Umbilical cord (tissue), 2 donors: ENCODE results near the gene TMEM256. TPM values are rescaled to one million over a fixed set of nuclear protein-coding genes. Genes with fewer than 3 reads are reported as not detected.

ENCODE experiments used
- DNase-seq: peaks from one replicate; pipeline ENCODE4 v3.0.0-alpha.2; 2015; ENCODE audit warnings: low spot score
- total RNA-seq: library from RNA; depleted of rRNA; stranded (reverse); fragments of >200 nt; gene quantifications from one replicate; pipeline ENCODE4 v1.2.3, GENCODE V29; 2014; ENCODE audit warnings: low replicate concordance; ENCODE audit not compliant: insufficient read depth

TMEM256 gene
- total RNA-seq, 1 donor from 2014 or later, result 89.3 TPM

GRCh38 chr17:7408863-7409262, 5.0 kb upstream of the TMEM256 start:
- no peak for DNase-seq

- DNase-seq, result no peak
These were observed 4.4 kb upstream of the TMEM256 start for GRCh38 chr17:7408252-7408727.

- DNase-seq, result no peak
These were observed 3.8 kb upstream of the TMEM256 start, which contains the start of gene NLGN2 for GRCh38 chr17:7407485-7408251. TSS of gene NLGN2 (plus strand) at chr17:7407845. CDS start at chr17:7408256, 411 bp downstream.

GRCh38 chr17:7407082-7407481, 3.2 kb upstream of the TMEM256 start:
- DNase-seq, result no peak

GRCh38 chr17:7406235-7406825, 2.4 kb upstream of the TMEM256 start:
- DNase-seq, result no peak

- peak; percentile 44 for DNase-seq
These were observed 1.7 kb upstream of the TMEM256 start for GRCh38 chr17:7405350-7406234.

- peak; percentile 68 for DNase-seq
These were observed 946 bp upstream of the TMEM256 start for GRCh38 chr17:7404737-7405349.

GRCh38 chr17:7403727-7403976, 245 bp downstream of the TMEM256 start:
- no peak for DNase-seq

- DNase-seq, result no peak
These were observed 712 bp downstream of the TMEM256 start for GRCh38 chr17:7403043-7403726.

GRCh38 chr17:7398612-7399011, 5.3 kb downstream of the TMEM256 start:
- no peak for DNase-seq

GRCh38 chr17:7396147-7396546, 7.8 kb downstream of the TMEM256 start:
- DNase-seq, result no peak

- peak; percentile 91 for DNase-seq
These were observed 9.3 kb downstream of the TMEM256 start, which contains the start of gene PLSCR3 for GRCh38 chr17:7394452-7395191. TSS of gene PLSCR3 (minus strand) at chr17:7394525. CDS start at chr17:7394110, 415 bp downstream.

GRCh38 chr17:7393613-7394451, 10.1 kb downstream of the TMEM256 start:
- DNase-seq, result peak; percentile 41

- no peak for DNase-seq
These were observed 10.9 kb downstream of the TMEM256 start for GRCh38 chr17:7392696-7393612.

GRCh38 chr17:7391307-7391706, 12.6 kb downstream of the TMEM256 start:
- DNase-seq, result no peak

- no peak for DNase-seq
These were observed 13.7 kb downstream of the TMEM256 start for GRCh38 chr17:7389924-7390910.

- no peak for DNase-seq
These were observed 15.0 kb downstream of the TMEM256 start for GRCh38 chr17:7388856-7389255.
